GM18498 (cell line): ENCODE data around the gene SLC1A1.

Source experiments
- ATAC-seq: cut with Tn5 transposase; IDR thresholded peaks from one replicate; pipeline ENCODE4 v1.9.1; 2021; ENCODE audit warnings: mild to moderate bottlenecking, moderate library complexity; ENCODE audit not compliant: unreplicated experiment

SLC1A1 gene

GRCh38 chr9:4614627-4615026 lies 124.4 kb downstream of the SLC1A1 start:
- no peak for ATAC-seq

- ATAC-seq, result no peak
These were observed 125.0 kb downstream of the SLC1A1 start for GRCh38 chr9:4615251-4615650.

- ATAC-seq, result no peak
These were observed 125.5 kb downstream of the SLC1A1 start for GRCh38 chr9:4615778-4616177.

GRCh38 chr9:4617752-4618151 lies 127.5 kb downstream of the SLC1A1 start:
- no peak for ATAC-seq

GRCh38 chr9:4618700-4619099 lies 128.4 kb downstream of the SLC1A1 start:
- no peak for ATAC-seq

- no peak for ATAC-seq
These were observed 129.9 kb downstream of the SLC1A1 start for GRCh38 chr9:4620057-4620765.

- ATAC-seq, result no peak
These were observed 130.8 kb downstream of the SLC1A1 start for GRCh38 chr9:4620881-4621555.

GRCh38 chr9:4622016-4622415 lies 131.7 kb downstream of the SLC1A1 start:
- no peak for ATAC-seq

GRCh38 chr9:4630836-4631235 lies 140.6 kb downstream of the SLC1A1 start:
- ATAC-seq, result no peak
